H9 (cell line): ENCODE results near the gene MITD1. TPM values are rescaled to one million over a fixed set of nuclear protein-coding genes. Genes with fewer than 3 reads are reported as not detected.

ENCODE experiments used
- DNase-seq: peaks from one replicate; pipeline ENCODE4 v3.0.0-alpha.2; 2017
- H2AFZ ChIP-seq: one replicate; pipeline ENCODE4 v1.6.1; 2013; ENCODE audit warnings: mild to moderate bottlenecking, low read length, control low read depth, moderate library complexity
- H2AK5ac ChIP-seq: 2 replicates; pipeline ENCODE4 v1.6.1; 2013; ENCODE audit warnings: low read length, control low read depth, mixed read lengths; ENCODE audit not compliant: insufficient read length
- H2BK120ac ChIP-seq: one replicate; pipeline ENCODE4 v1.6.1; 2013; ENCODE audit warnings: low read depth, mild to moderate bottlenecking, low read length, control low read depth, inconsistent platforms; ENCODE audit not compliant: poor library complexity, severe bottlenecking
- H2BK12ac ChIP-seq: 2 replicates; pipeline ENCODE4 v1.6.1; 2013; ENCODE audit warnings: low read length, control low read depth, mixed read lengths, low read depth; ENCODE audit not compliant: insufficient read length
- H2BK15ac ChIP-seq: 2 replicates; pipeline ENCODE4 v1.6.1; 2013; ENCODE audit warnings: low read depth, low read length, control low read depth
- H2BK20ac ChIP-seq: one replicate; pipeline ENCODE4 v1.6.1; 2013; ENCODE audit warnings: low read depth, mild to moderate bottlenecking, low read length, control low read depth, inconsistent platforms; ENCODE audit not compliant: poor library complexity, severe bottlenecking
- H2BK5ac ChIP-seq: 2 replicates; pipeline ENCODE4 v1.6.1; 2013; ENCODE audit warnings: low read length, control low read depth, mixed read lengths; ENCODE audit not compliant: insufficient read length
- H3K14ac ChIP-seq: 2 replicates; pipeline ENCODE4 v1.6.1; 2013; ENCODE audit warnings: low read length, control low read depth; ENCODE audit not compliant: insufficient read depth
- H3K18ac ChIP-seq: 2 replicates; pipeline ENCODE4 v1.6.1; 2013; ENCODE audit warnings: low read depth, mild to moderate bottlenecking, mixed read lengths, low read length, control low read depth; ENCODE audit not compliant: insufficient read length
- H3K23ac ChIP-seq: 2 replicates; pipeline ENCODE4 v1.6.1; 2013; ENCODE audit warnings: low read length, control low read depth, mixed read lengths, low read depth; ENCODE audit not compliant: insufficient read length
- H3K23me2 ChIP-seq: 2 replicates; pipeline ENCODE4 v1.6.1; 2013; ENCODE audit warnings: low read depth, mild to moderate bottlenecking, mixed read lengths, low read length, control low read depth; ENCODE audit not compliant: insufficient read length, poor library complexity, severe bottlenecking
- H3K27ac ChIP-seq: 2 replicates; pipeline ENCODE4 v1.5.1; 2013; ENCODE audit warnings: low read length, control low read depth, mixed read lengths, low read depth; ENCODE audit not compliant: insufficient read length
- H3K27me3 ChIP-seq: 2 replicates; pipeline ENCODE4 v1.6.1; 2013; ENCODE audit warnings: low read length, control low read depth, inconsistent platforms; ENCODE audit not compliant: insufficient read depth
- H3K4ac ChIP-seq: 2 replicates; pipeline ENCODE4 v1.6.1; 2013; ENCODE audit warnings: low read depth, mild to moderate bottlenecking, control low read depth, inconsistent platforms, low read length, moderate library complexity
- H3K4me1 ChIP-seq: 2 replicates; pipeline ENCODE4 v1.6.1; 2013; ENCODE audit warnings: low read length, control low read depth, inconsistent platforms; ENCODE audit not compliant: insufficient read depth
- H3K4me2 ChIP-seq: 2 replicates; pipeline ENCODE4 v1.6.1; 2013; ENCODE audit warnings: low read length, control low read depth, mixed read lengths; ENCODE audit not compliant: insufficient read length, insufficient read depth
- H3K56ac ChIP-seq: 2 replicates; pipeline ENCODE4 v1.6.1; 2013; ENCODE audit warnings: low read depth, mild to moderate bottlenecking, mixed read lengths, low read length, control low read depth; ENCODE audit not compliant: insufficient read length
- H3K79me1 ChIP-seq: 2 replicates; pipeline ENCODE4 v1.6.1; 2013; ENCODE audit warnings: low read depth, mild to moderate bottlenecking, moderate library complexity, low read length, control low read depth, inconsistent platforms; ENCODE audit not compliant: insufficient read depth, poor library complexity, severe bottlenecking
- H3K79me2 ChIP-seq: 2 replicates; pipeline ENCODE4 v1.6.1; 2013; ENCODE audit warnings: low read length, control low read depth, inconsistent platforms; ENCODE audit not compliant: insufficient read depth
- H3K9ac ChIP-seq: 2 replicates; pipeline ENCODE4 v1.6.1; 2013; ENCODE audit warnings: low read length, control low read depth, mixed read lengths; ENCODE audit not compliant: insufficient read length; ENCODE audit errors: extremely low read depth
- H3K9me3 ChIP-seq: one replicate; pipeline ENCODE4 v1.6.1; 2013; ENCODE audit warnings: low read depth, low read length, inconsistent platforms; ENCODE audit not compliant: control insufficient read depth
- H3T11ph ChIP-seq: one replicate; pipeline ENCODE4 v1.6.1; 2013; ENCODE audit warnings: mild to moderate bottlenecking, low read length, control low read depth, inconsistent platforms
- H4K20me1 ChIP-seq: one replicate; pipeline ENCODE4 v1.6.1; 2013; ENCODE audit not compliant: control insufficient read depth, insufficient read length, insufficient read depth
- H4K5ac ChIP-seq: 2 replicates; pipeline ENCODE4 v1.6.1; 2013; ENCODE audit warnings: low read depth, mild to moderate bottlenecking, mixed read lengths, low read length, control low read depth; ENCODE audit not compliant: insufficient read length
- H4K8ac ChIP-seq: replicated peaks from 2 replicates; pipeline ENCODE4 v1.6.1; 2013; ENCODE audit warnings: low read length, control low read depth, mixed read lengths, low read depth; ENCODE audit not compliant: insufficient read length
- H4K91ac ChIP-seq: 2 replicates; pipeline ENCODE4 v1.6.1; 2013; ENCODE audit warnings: low read depth, mild to moderate bottlenecking, moderate library complexity, mixed read lengths, low read length, control low read depth; ENCODE audit not compliant: insufficient read length
- H3K27ac Mint-ChIP-seq, 3 experiments: 2 replicates in 2 of 3; 3 replicates in 1 of 3; pipeline ENCODE4 v1.8.0; 2020 to 2021; ENCODE audit warnings: mixed read lengths in 3 of 3, mild to moderate bottlenecking in 1 of 3, moderate library complexity in 1 of 3
- H3K27me3 Mint-ChIP-seq: 2 replicates; pipeline ENCODE4 v1.8.0; 2021; ENCODE audit warnings: low read depth, mild to moderate bottlenecking, moderate library complexity, mixed read lengths
- H3K36me3 Mint-ChIP-seq, 3 experiments: 2 replicates in 2 of 3; 3 replicates in 1 of 3; pipeline ENCODE4 v1.8.0; 2020 to 2021; ENCODE audit warnings: low read depth in 3 of 3, mixed read lengths in 3 of 3; ENCODE audit not compliant: insufficient read depth in 1 of 3
- H3K4me1 Mint-ChIP-seq, 2 experiments: 2 replicates each; pipeline ENCODE4 v1.8.0; 2020; ENCODE audit warnings: mixed read lengths in 2 of 2
- H3K4me3 Mint-ChIP-seq, 2 experiments: 2 replicates in 1 of 2; 3 replicates in 1 of 2; pipeline ENCODE4 v1.8.0; 2020 to 2021; ENCODE audit warnings: mild to moderate bottlenecking in 2 of 2, mixed read lengths in 2 of 2, moderate library complexity in 1 of 2
- H3K9me3 Mint-ChIP-seq, 2 experiments: 2 replicates in 1 of 2; 3 replicates in 1 of 2; pipeline ENCODE4 v1.8.0; 2020; ENCODE audit warnings: mild to moderate bottlenecking in 2 of 2, mixed read lengths in 2 of 2, moderate library complexity in 1 of 2
- CTCF ChIP-seq: fragments of 200-600 bp; sonication (generic); conservative IDR thresholded peaks from 3 replicates; pipeline ENCODE4 v1.8.0; 2021; ENCODE audit warnings: antibody characterized with exemption, mild to moderate bottlenecking
- WGBS: extraction: QIAGEN DNeasy Blood & Tissue Kit; methylation state at CpG from one replicate; pipeline ENCODE4 v1.1.7; 2013; ENCODE audit warnings: missing lambda C conversion rate, low lambda C conversion rate, mixed read lengths; ENCODE audit not compliant: insufficient read length; ENCODE audit errors: extremely low coverage; 5-methylcytosine and 5-hydroxymethylcytosine counted together
- total RNA-seq: library from RNA; stranded (reverse); gene quantifications from 2 replicates; pipeline ENCODE4 v1.2.1, GENCODE V29; 2021

MITD1 gene
- total RNA-seq, 1 experiment from 2014 or later: 35.2 TPM

- WGBS: no CpG with 5 or more reads among the region's 84 CpGs
- H2AFZ ChIP-seq: no peak within 1 kb of the TSS
- no peak within 1 kb of the TSS for H3K56ac ChIP-seq
- no peak within 1 kb of the TSS for H3K23ac ChIP-seq
- Mint-ChIP-seq H3K36me3 (peaks cover 8 to 19% (median 10%) of the 10 kb centered on the region in 3 experiments), H3K27ac (peak within 1 kb of the TSS; percentile 96 to 98 (median 98)), H3K4me3 (peak within 1 kb of the TSS; percentile 91 to 96), H3K4me1 (peaks cover 11 to 13% of the 10 kb centered on the region in 2 experiments), H3K9me3 (peaks cover 11 to 18% of the 10 kb centered on the region in 2 experiments), H3K27me3 (peaks cover 4% of the 10 kb centered on the region; the same call in 1 of the 2 replicates)
- peak within 1 kb of the TSS; percentile 24 for H3K18ac ChIP-seq
- no peaks in the 10 kb centered on the region for H3K79me2 ChIP-seq
- no peak within 1 kb of the TSS for H3K4ac ChIP-seq
- H4K20me1 ChIP-seq: no peaks in the 10 kb centered on the region
- no peaks in the 10 kb centered on the region for H3K27me3 ChIP-seq
- TF ChIP-seq CTCF: no peak
- DNase-seq: peak; percentile 94
- no peak within 1 kb of the TSS for H2BK20ac ChIP-seq
- H3K79me1 ChIP-seq: no peaks in the 10 kb centered on the region
- no peak within 1 kb of the TSS for H4K91ac ChIP-seq
- H3K27ac ChIP-seq: no peak within 1 kb of the TSS
- H3K4me1 ChIP-seq: no peaks in the 10 kb centered on the region
- H2BK5ac ChIP-seq: no peak within 1 kb of the TSS
- peaks cover 4% of the 10 kb centered on the region for H3K23me2 ChIP-seq
- peak within 1 kb of the TSS; percentile 64 for H3K9ac ChIP-seq
- H2BK12ac ChIP-seq: no peak within 1 kb of the TSS
- H3K9me3 ChIP-seq: no peaks in the 10 kb centered on the region
- no peak within 1 kb of the TSS for H4K8ac ChIP-seq
- H2BK120ac ChIP-seq: no peak within 1 kb of the TSS
- H2AK5ac ChIP-seq: no peak within 1 kb of the TSS
- peak within 1 kb of the TSS; percentile 64 for H3K4me2 ChIP-seq
- no peak within 1 kb of the TSS for H3T11ph ChIP-seq
- no peak within 1 kb of the TSS for H2BK15ac ChIP-seq
- peak within 1 kb of the TSS; percentile 33; the same call in 1 of the 2 replicates for H3K14ac ChIP-seq
- H4K5ac ChIP-seq: no peak within 1 kb of the TSS
These were observed 39.4 kb downstream of the MITD1 start, which contains the start of gene C2orf15 for GRCh38 chr2:99141110-99142108. C2orf15 (plus strand) TSS chr2:99141707; CDS start chr2:99150559, 8,852 bp downstream.
